Osteocyte (in vitro differentiated cells): ENCODE measurements around the gene PDIA5. TPM values are rescaled to one million over a fixed set of nuclear protein-coding genes. Genes with fewer than 3 reads are reported as not detected.

Experiments
- DNase-seq: peaks from one replicate; pipeline ENCODE4 v3.0.0; 2021; ENCODE audit warnings: mixed read lengths; ENCODE audit not compliant: unreplicated experiment; ENCODE audit errors: extremely low spot score
- H3K27ac Mint-ChIP-seq: one replicate; pipeline ENCODE4 v1.8.0; 2021; ENCODE audit warnings: mild to moderate bottlenecking, mixed read lengths; ENCODE audit not compliant: unreplicated experiment
- H3K27me3 Mint-ChIP-seq: one replicate; pipeline ENCODE4 v1.8.0; 2021; ENCODE audit warnings: mixed read lengths; ENCODE audit not compliant: unreplicated experiment
- H3K36me3 Mint-ChIP-seq: one replicate; pipeline ENCODE4 v1.8.0; 2021; ENCODE audit warnings: mixed read lengths; ENCODE audit not compliant: unreplicated experiment
- H3K4me1 Mint-ChIP-seq: one replicate; pipeline ENCODE4 v1.8.0; 2021; ENCODE audit warnings: mixed read lengths; ENCODE audit not compliant: unreplicated experiment
- H3K4me3 Mint-ChIP-seq: one replicate; pipeline ENCODE4 v1.8.0; 2021; ENCODE audit warnings: mild to moderate bottlenecking, moderate library complexity, mixed read lengths; ENCODE audit not compliant: unreplicated experiment
- H3K9me3 Mint-ChIP-seq: one replicate; pipeline ENCODE4 v1.8.0; 2021; ENCODE audit warnings: mixed read lengths; ENCODE audit not compliant: unreplicated experiment
- CTCF ChIP-seq: fragments of 200-600 bp; sonication (generic); IDR thresholded peaks from 2 replicates; pipeline ENCODE4 v1.5.0; 2021; ENCODE audit warnings: antibody characterized with exemption, mild to moderate bottlenecking, moderate library complexity
- total RNA-seq: library from RNA; stranded (reverse); gene quantifications from 2 replicates; pipeline ENCODE4 v1.2.1, GENCODE V29; 2021

PDIA5 gene
- total RNA-seq, 1 donor from 2014 or later, result 35.5 TPM

- Mint-ChIP-seq H3K36me3 (no peaks in the 10 kb centered on the region), H3K4me1 (peaks cover 24% of the 10 kb centered on the region), H3K27ac (peak overlapping the region; percentile 35), H3K4me3 (no peak overlapping the region), H3K9me3 (no peaks in the 10 kb centered on the region), H3K27me3 (peaks cover 6% of the 10 kb centered on the region)
- no peak for DNase-seq
- TF ChIP-seq CTCF, result no peak
Observed at GRCh38 chr3:123047062-123047319, 19.8 kb upstream of the PDIA5 start.

- no peak for DNase-seq
- Mint-ChIP-seq H3K27ac (no peak overlapping the region), H3K4me1 (peaks cover 24% of the 10 kb centered on the region), H3K4me3 (no peak overlapping the region), H3K27me3 (no peaks in the 10 kb centered on the region), H3K9me3 (no peaks in the 10 kb centered on the region), H3K36me3 (no peaks in the 10 kb centered on the region)
- no peak for TF ChIP-seq CTCF
Observed at GRCh38 chr3:123048480-123049237, 18.2 kb upstream of the PDIA5 start.

GRCh38 chr3:123050666-123051065, 16.2 kb upstream of the PDIA5 start:
- Mint-ChIP-seq H3K4me1 (peaks cover 18% of the 10 kb centered on the region), H3K9me3 (no peaks in the 10 kb centered on the region), H3K27me3 (no peaks in the 10 kb centered on the region), H3K27ac (no peak overlapping the region), H3K4me3 (no peak overlapping the region), H3K36me3 (no peaks in the 10 kb centered on the region)
- TF ChIP-seq CTCF, result no peak
- no peak for DNase-seq

- Mint-ChIP-seq H3K27me3 (no peaks in the 10 kb centered on the region), H3K27ac (no peak overlapping the region), H3K9me3 (no peaks in the 10 kb centered on the region), H3K4me3 (no peak overlapping the region), H3K4me1 (peaks cover 5% of the 10 kb centered on the region), H3K36me3 (no peaks in the 10 kb centered on the region)
- DNase-seq, result no peak
- TF ChIP-seq CTCF, result no peak
Observed at GRCh38 chr3:123053107-123053506, 13.7 kb upstream of the PDIA5 start.

- no peaks in the 10 kb centered on the region for H3K36me3 Mint-ChIP-seq
- DNase-seq, result no peak
- no peaks in the 10 kb centered on the region for H3K9me3 Mint-ChIP-seq
- peaks cover 5% of the 10 kb centered on the region for H3K4me1 Mint-ChIP-seq
- TF ChIP-seq CTCF, result no peak
- no peaks in the 10 kb centered on the region for H3K27me3 Mint-ChIP-seq
- no peak overlapping the region for H3K4me3 Mint-ChIP-seq
- H3K27ac Mint-ChIP-seq, result no peak overlapping the region
Observed at GRCh38 chr3:123054109-123054778, 12.6 kb upstream of the PDIA5 start.
